SU-DHL-6 (cell line): ENCODE results near the gene IL1RL1.

Experiments
- H2AFZ ChIP-seq: fragments of 200-600 bp; sonication (generic); 2 replicates; pipeline ENCODE4 v1.6.1; 2014; ENCODE audit warnings: low read depth, mild to moderate bottlenecking, moderate library complexity, mixed read lengths, antibody characterized with exemption, low read length; ENCODE audit not compliant: severe bottlenecking
- H3F3A ChIP-seq: fragments of 200-600 bp; shearing (Covaris generic); 2 replicates; pipeline ENCODE4 v1.6.0; 2016; ENCODE audit warnings: antibody characterized with exemption, mild to moderate bottlenecking; ENCODE audit not compliant: insufficient read depth
- H3K27ac ChIP-seq: fragments of 200-600 bp; sonication (generic); 2 replicates; pipeline ENCODE4 v1.5.1; 2016; ENCODE audit warnings: low read depth, mild to moderate bottlenecking, low read length, moderate library complexity, mixed read lengths
- H3K27me3 ChIP-seq: fragments of 200-600 bp; sonication (generic), shearing (Covaris generic); 2 replicates; pipeline ENCODE4 v1.6.0; 2014; ENCODE audit warnings: mild to moderate bottlenecking, low read length
- H3K36me3 ChIP-seq: fragments of 200-600 bp; sonication (generic); 2 replicates; pipeline ENCODE4 v1.6.1; 2014; ENCODE audit warnings: mild to moderate bottlenecking, low read length, mixed read lengths
- H3K4me2 ChIP-seq: fragments of 300-600, 200-600 bp; shearing (Covaris generic), sonication (generic); 2 replicates; pipeline ENCODE4 v1.6.0; 2014; ENCODE audit warnings: low read length, low read depth, mild to moderate bottlenecking; ENCODE audit not compliant: poor library complexity, severe bottlenecking
- H3K4me3 ChIP-seq: fragments of 200-600 bp; sonication (generic); 2 replicates; pipeline ENCODE4 v1.5.1; 2014; ENCODE audit warnings: antibody characterized with exemption, low read length, mild to moderate bottlenecking, mixed read lengths; ENCODE audit not compliant: insufficient read depth, poor library complexity, severe bottlenecking
- H3K79me2 ChIP-seq: fragments of 200-600 bp; sonication (generic); 2 replicates; pipeline ENCODE4 v1.6.1; 2014; ENCODE audit warnings: mild to moderate bottlenecking, low read length, moderate library complexity; ENCODE audit not compliant: insufficient read depth
- H3K9ac ChIP-seq: fragments of 200-600 bp; sonication (generic); 2 replicates; pipeline ENCODE4 v1.7.0; 2014; ENCODE audit warnings: mild to moderate bottlenecking, low read length
- H3K9me2 ChIP-seq: fragments of 200-600 bp; sonication (generic); replicated peaks from 2 replicates; pipeline ENCODE4 v1.6.1; 2014; ENCODE audit warnings: low read length; ENCODE audit not compliant: insufficient read depth
- H3K9me3 ChIP-seq: fragments of 200-600 bp; sonication (generic); 2 replicates; pipeline ENCODE4 v1.6.1; 2014; ENCODE audit warnings: low read length, mixed read lengths; ENCODE audit not compliant: insufficient read depth
- H4K20me1 ChIP-seq: fragments of 200-600 bp; sonication (generic); 2 replicates; pipeline ENCODE4 v1.6.1; 2014; ENCODE audit warnings: low read depth, mild to moderate bottlenecking, antibody characterized with exemption, low read length, moderate library complexity, mixed read lengths
- EZH2phosphoT487 ChIP-seq: fragments of 200-600 bp; sonication (generic), shearing (Covaris generic); conservative IDR thresholded peaks from 2 replicates; pipeline ENCODE4 v1.6.1; 2018; ENCODE audit warnings: mild to moderate bottlenecking, antibody characterized with exemption, low read length, moderate library complexity, mixed read lengths
- TF ChIP-seq, protein P1 (sequence below): fragments of 200-600 bp; sonication (generic); IDR thresholded peaks from one replicate; pipeline ENCODE4 v1.5.1; 2017; ENCODE audit warnings: antibody characterized with exemption, mild to moderate bottlenecking, low read length, moderate library complexity; ENCODE audit not compliant: insufficient read depth, poor library complexity, severe bottlenecking

IL1RL1 gene

GRCh38 chr2:102342888-102343287 lies 31.5 kb downstream of the IL1RL1 start:
- Histone ChIP-seq H3K27ac (peak overlapping the region; percentile 87), H2AFZ (no peak overlapping the region), H4K20me1 (no peaks in the 10 kb centered on the region), H3K4me3 (no peak overlapping the region), H3K4me2 (peak overlapping the region; percentile 42), H3K9ac (0 out of 2 replicates have a peak overlapping the region, but pooled peaks have one; percentile 26), H3K9me3 (no peaks in the 10 kb centered on the region), H3K79me2 (no peaks in the 10 kb centered on the region), H3K27me3 (no peaks in the 10 kb centered on the region), H3K36me3 (no peaks in the 10 kb centered on the region), H3F3A (0 out of 2 replicates have a peak, but pooled peaks cover 2% of the 10 kb centered on the region), H3K9me2 (no peaks in the 10 kb centered on the region)
- no peak for TF ChIP-seq EZH2phosphoT487
- TF ChIP-seq, protein P1, sequence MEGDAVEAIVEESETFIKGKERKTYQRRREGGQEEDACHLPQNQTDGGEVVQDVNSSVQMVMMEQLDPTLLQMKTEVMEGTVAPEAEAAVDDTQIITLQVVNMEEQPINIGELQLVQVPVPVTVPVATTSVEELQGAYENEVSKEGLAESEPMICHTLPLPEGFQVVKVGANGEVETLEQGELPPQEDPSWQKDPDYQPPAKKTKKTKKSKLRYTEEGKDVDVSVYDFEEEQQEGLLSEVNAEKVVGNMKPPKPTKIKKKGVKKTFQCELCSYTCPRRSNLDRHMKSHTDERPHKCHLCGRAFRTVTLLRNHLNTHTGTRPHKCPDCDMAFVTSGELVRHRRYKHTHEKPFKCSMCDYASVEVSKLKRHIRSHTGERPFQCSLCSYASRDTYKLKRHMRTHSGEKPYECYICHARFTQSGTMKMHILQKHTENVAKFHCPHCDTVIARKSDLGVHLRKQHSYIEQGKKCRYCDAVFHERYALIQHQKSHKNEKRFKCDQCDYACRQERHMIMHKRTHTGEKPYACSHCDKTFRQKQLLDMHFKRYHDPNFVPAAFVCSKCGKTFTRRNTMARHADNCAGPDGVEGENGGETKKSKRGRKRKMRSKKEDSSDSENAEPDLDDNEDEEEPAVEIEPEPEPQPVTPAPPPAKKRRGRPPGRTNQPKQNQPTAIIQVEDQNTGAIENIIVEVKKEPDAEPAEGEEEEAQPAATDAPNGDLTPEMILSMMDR = no peak

- Histone ChIP-seq H3K27me3 (no peaks in the 10 kb centered on the region), H3K36me3 (no peaks in the 10 kb centered on the region), H3F3A (no peaks in the 10 kb centered on the region), H3K79me2 (no peaks in the 10 kb centered on the region), H3K9ac (no peak overlapping the region), H3K4me3 (no peak overlapping the region), H4K20me1 (no peaks in the 10 kb centered on the region), H3K9me2 (no peaks in the 10 kb centered on the region), H2AFZ (no peak overlapping the region), H3K27ac (peak overlapping the region; percentile 87), H3K4me2 (no peak overlapping the region), H3K9me3 (no peaks in the 10 kb centered on the region)
- TF ChIP-seq EZH2phosphoT487 = no peak
- TF ChIP-seq, protein P1 = no peak
These were observed 33.0 kb downstream of the IL1RL1 start for GRCh38 chr2:102344397-102344796.

GRCh38 chr2:102345329-102345920 lies 34.1 kb downstream of the IL1RL1 start:
- no peaks in the 10 kb centered on the region for H3K79me2 ChIP-seq
- no peaks in the 10 kb centered on the region for H3K9me3 ChIP-seq
- no peaks in the 10 kb centered on the region for H4K20me1 ChIP-seq
- H3K4me3 ChIP-seq = no peak overlapping the region
- no peak overlapping the region for H3K27ac ChIP-seq
- H3K9ac ChIP-seq = no peak overlapping the region
- no peak for TF ChIP-seq EZH2phosphoT487
- TF ChIP-seq, protein P1 = no peak
- H3F3A ChIP-seq = no peaks in the 10 kb centered on the region
- H3K4me2 ChIP-seq = no peak overlapping the region
- H3K36me3 ChIP-seq = no peaks in the 10 kb centered on the region
- no peaks in the 10 kb centered on the region for H3K27me3 ChIP-seq
- H3K9me2 ChIP-seq = no peaks in the 10 kb centered on the region
- H2AFZ ChIP-seq = no peak overlapping the region
